Hepatocyte (in vitro differentiated cells): ENCODE data around the gene SLC41A3.

ENCODE experiments used
- CTCF ChIP-seq: fragments of 200-600 bp; sonication (generic); IDR thresholded peaks from 2 replicates; pipeline ENCODE4 v1.5.1; 2016; ENCODE audit warnings: antibody characterized with exemption, mild to moderate bottlenecking; ENCODE audit not compliant: poor library complexity
- EZH2 ChIP-seq: fragments of 200-600 bp; sonication (generic); IDR thresholded peaks from 2 replicates; pipeline ENCODE4 v1.6.1; 2016; ENCODE audit warnings: antibody characterized with exemption, mild to moderate bottlenecking, borderline replicate concordance

GRCh38 chr3:126117786-126118185 lies 33.9 kb upstream of the SLC41A3 start:
- TF ChIP-seq CTCF (no peak), EZH2 (no peak)
